GM12873 (cell line): ENCODE measurements around the gene RPP25.

Source experiments
- CTCF ChIP-seq: IDR thresholded peaks from 2 replicates; pipeline ENCODE4 v1.5.1; 2012; ENCODE audit warnings: low read depth, mild to moderate bottlenecking, moderate library complexity, low read length, control low read depth; ENCODE audit not compliant: insufficient read depth; ENCODE audit errors: missing control alignments

The RPP25 gene

GRCh38 chr15:74958908-74959585 is 2.5 kb upstream of the RPP25 start:
- no peak for TF ChIP-seq CTCF

- no peak for TF ChIP-seq CTCF
These were observed 1.8 kb upstream of the RPP25 start for GRCh38 chr15:74958320-74958907.

- TF ChIP-seq CTCF = no peak
These were observed 984 bp upstream of the RPP25 start for GRCh38 chr15:74957476-74958035.

- peak; percentile 58 for TF ChIP-seq CTCF
These were observed 550 bp downstream of the RPP25 start for GRCh38 chr15:74955796-74956647.

GRCh38 chr15:74955017-74955416 is 1.6 kb downstream of the RPP25 start:
- no peak for TF ChIP-seq CTCF

- no peak for TF ChIP-seq CTCF
These were observed 2.1 kb downstream of the RPP25 start for GRCh38 chr15:74954515-74954914.

GRCh38 chr15:74951006-74951405 is 5.6 kb downstream of the RPP25 start:
- no peak for TF ChIP-seq CTCF
